HPDE6-E6E7 (cell line): Measurements from ENCODE around the gene C3orf70.

Experiments used
- DNase-seq: peaks from one replicate; pipeline ENCODE4 v3.0.0; 2011; ENCODE audit warnings: missing footprints; ENCODE audit errors: extremely low spot score

Gene C3orf70

DNA sequence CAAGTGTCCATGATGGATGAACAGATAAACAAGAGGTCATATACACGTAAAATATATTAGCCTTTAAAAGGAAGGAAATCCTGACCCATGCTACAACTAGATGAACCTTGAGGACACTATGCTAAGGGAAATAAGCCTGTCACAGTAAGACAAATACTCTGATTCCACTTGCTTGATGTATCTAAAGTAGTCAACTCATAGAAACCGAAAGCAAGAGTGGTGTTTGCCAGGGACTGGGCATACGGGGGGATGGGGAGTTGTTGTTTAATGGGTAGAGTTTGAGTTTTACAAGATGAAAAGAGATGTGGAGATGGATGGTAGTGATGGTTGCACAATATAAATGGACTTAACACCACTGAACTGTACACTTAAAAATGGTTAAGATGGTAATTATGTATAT, 65.4 kb downstream of the C3orf70 start:
- no peak for DNase-seq

GRCh38 chr3:185084901-185085300, 68.0 kb downstream of the C3orf70 start:
- no peak for DNase-seq

DNA sequence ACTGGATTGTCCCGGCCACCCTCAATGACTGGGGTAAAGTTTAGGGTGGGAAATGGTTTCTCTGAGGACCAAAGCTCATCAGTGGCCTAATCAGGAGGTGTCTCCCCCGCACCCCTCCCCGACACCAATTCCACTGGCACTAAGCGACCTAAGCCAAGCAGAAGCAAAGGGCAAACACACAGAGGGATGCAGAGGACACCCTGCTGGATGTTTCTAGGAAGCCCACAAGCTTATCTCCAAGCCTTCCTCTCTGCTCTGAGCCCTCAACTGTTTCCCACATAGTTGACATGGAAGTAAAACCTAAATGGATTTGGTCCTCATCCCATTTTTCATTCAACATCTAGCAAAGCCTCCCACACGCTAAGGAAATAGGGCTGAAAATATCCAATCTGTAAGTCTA, 68.5 kb downstream of the C3orf70 start:
- DNase-seq = no peak

- DNase-seq = no peak
Observed at GRCh38 chr3:185082829-185083228, 70.0 kb downstream of the C3orf70 start.

GRCh38 chr3:185082149-185082548, 70.7 kb downstream of the C3orf70 start:
- no peak for DNase-seq

- no peak for DNase-seq
Observed at GRCh38 chr3:185081521-185081920, 71.3 kb downstream of the C3orf70 start.

DNA sequence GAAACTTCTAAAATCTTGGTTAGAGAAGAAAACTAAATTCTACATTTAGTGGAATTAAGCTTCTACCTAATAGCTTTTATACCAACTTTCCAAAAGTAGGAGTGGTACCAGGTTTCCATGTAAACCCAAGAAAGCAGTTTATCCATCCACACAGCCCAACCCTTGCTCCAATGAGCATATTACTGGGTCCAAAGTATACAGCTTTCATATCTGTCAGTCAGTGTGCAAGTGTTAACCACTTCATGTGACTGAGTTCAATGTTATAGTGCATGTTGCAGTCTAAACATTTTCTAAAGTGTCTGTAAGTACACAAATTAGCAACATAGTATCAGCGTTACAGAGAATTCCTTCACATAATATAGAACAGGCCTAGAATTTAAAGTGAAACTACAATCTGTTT, 73.2 kb downstream of the C3orf70 start:
- DNase-seq = no peak

DNA sequence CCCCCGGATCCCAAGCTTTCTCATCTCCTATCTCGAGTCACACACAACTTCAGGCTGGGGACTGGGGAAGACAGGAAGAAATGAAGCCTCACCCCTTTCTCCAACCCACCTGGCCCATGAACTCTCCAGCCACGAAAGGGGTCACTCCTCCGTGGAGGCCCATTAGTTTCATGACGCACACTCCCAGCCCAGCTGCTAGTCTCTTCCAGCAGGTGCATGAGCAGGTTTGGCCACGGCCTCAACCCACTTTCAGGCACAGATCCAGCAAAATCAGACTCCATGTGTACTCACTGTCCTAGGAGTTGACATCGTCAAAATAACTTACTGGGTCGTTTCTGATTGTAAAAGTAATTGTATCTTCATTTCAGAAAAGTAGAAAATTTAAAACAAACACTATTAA, 76.6 kb downstream of the C3orf70 start:
- no peak for DNase-seq

- no peak for DNase-seq
Observed at GRCh38 chr3:185075547-185075946, 77.3 kb downstream of the C3orf70 start.

- DNase-seq = no peak
Observed at GRCh38 chr3:185071287-185071800, 81.5 kb downstream of the C3orf70 start.

GRCh38 chr3:185070491-185071286, 82.2 kb downstream of the C3orf70 start:
- peak; percentile 47 for DNase-seq

- no peak for DNase-seq
Observed at GRCh38 chr3:185069037-185070030, 83.5 kb downstream of the C3orf70 start.

DNA sequence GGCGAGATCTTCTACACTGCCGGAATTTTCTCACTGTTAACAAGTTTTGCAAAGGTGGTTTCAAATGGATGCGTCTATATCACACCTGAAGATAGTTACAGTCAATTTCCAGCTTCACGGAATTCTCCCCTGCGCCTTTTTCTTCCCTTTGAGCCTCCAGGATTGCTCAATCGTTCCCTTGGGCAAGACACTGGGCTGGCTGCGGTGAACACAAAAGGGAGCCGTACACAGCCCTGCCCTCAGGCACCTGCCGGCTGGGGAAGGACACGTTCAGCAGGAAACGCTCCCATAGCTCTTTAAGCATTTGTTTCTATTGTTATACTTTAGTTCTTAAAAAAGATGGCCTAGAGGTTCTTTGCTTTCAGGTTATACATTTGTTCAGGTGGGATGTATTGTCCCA, 85.7 kb downstream of the C3orf70 start:
- no peak for DNase-seq

DNA sequence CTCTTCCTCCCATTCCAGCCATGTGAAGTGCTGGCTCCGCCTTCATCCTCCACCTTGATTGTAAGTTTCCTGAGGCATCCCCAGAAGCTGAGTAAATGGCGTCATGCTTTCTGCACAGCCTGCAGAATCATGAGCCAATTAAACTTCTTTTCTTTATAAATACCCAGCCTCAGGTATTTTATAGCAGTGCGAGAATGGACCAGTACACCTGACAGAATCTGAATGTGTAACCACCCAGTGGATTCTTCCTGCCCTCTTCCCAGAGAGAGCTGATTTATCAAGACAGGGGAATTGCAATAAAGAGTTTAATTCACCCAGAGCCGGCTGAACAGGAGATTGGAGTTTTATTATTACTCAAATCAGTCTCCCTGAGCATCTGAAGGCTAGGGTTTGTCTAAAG, 86.6 kb downstream of the C3orf70 start:
- no peak for DNase-seq

GRCh38 chr3:185065059-185065458, 87.8 kb downstream of the C3orf70 start:
- no peak for DNase-seq

DNA sequence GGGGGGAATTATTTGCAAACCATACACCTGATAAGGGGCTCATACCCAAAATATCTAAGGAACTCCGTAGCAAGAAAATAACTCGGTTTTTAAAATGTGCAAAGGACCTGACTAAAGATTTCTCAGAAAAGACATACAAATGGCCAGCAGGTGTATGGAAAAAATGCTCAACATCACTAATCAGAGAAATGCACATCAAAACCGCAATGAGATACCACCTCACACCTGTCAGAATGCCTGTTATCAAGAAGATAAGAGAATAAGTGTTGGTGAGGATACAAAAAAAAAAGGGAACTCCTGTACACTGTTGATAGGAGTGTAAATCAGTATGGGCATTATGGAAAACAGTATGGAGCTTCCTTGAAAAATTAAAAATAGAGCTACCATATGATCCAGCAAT, 89.4 kb downstream of the C3orf70 start:
- no peak for DNase-seq

DNA sequence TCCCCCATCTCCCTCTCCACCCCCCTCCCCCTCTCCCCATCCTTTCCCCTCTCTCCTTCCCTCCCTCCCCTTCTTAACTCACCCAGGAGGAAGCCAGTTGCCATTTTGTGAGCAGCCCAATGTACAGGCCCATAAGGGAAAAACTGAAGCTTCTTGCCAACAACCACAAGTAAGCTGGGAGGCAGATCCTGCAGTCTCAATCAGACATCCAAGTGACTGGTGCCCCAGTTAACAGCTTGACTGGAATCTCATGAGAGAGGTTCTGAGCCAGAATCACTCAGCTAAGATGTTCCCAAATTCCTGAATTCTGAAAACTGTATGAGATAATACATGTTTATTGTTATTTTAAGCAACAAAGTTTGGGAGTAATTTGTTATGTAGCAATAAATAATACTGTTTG, 90.7 kb downstream of the C3orf70 start:
- no peak for DNase-seq

DNA sequence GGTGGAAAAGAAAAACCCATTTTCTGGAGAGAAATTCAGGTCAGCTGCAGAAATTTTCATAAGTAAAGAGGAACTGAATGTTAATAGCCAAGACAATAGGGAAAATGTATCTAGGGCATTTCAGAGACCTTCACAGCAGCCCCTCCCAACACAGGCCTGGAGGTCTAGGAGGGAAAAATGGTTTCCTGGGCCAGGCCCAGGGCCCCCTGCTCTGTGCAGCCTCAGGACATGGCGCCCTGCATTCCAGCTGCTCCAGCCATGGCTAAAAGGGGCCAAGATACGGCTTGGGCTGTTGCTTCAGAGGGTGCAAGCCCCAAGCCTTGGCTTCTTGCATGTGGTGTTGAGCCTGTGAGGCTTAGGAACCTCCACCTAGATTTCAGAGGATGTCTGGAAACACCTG, 92.2 kb downstream of the C3orf70 start:
- DNase-seq = no peak

DNA sequence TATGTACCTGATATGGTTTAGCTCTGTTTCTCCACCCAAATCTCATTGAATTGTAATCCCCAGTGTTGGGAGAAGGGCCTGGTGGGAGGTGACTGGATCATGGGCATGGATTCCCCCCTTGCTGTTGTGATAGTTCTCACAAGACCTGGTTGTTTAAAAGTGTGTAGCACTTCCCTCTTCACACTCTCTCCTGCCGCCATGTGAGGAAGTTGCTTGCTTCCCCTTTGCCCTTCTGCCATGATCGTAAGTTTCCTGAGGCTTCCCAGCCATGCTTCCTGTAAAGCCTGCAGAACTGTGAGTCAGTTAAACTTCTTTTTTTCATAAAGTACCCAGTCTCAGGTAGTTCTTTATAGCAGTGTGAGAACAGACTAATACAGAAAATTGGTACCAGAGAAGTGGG, 93.1 kb downstream of the C3orf70 start:
- DNase-seq = no peak

- DNase-seq = no peak
Observed at GRCh38 chr3:185058796-185059195, 94.1 kb downstream of the C3orf70 start.

- DNase-seq = no peak
Observed at GRCh38 chr3:185057829-185058228, 95.0 kb downstream of the C3orf70 start.

GRCh38 chr3:185056908-185057307, 96.0 kb downstream of the C3orf70 start:
- DNase-seq = no peak

GRCh38 chr3:185052631-185053030, 100.2 kb downstream of the C3orf70 start:
- DNase-seq = no peak
